CD8-positive, alpha-beta memory T cell (primary cell): ENCODE measurements around the gene CXCL14. TPM values are rescaled to one million over a fixed set of nuclear protein-coding genes. Genes with fewer than 3 reads are reported as not detected.

Experiments used
- CTCF ChIA-PET: fragments of 350-600 bp; sonication (Branson Sonifier 250); formaldehyde crosslinking; loops from one replicate; lab custom pipeline; 2021; ENCODE audit warnings: antibody characterized with exemption; lab: Charles Lee
- POLR2A ChIA-PET: fragments of 350-600 bp; sonication (Branson Sonifier 250); formaldehyde crosslinking; loops from one replicate; lab custom pipeline; 2021; ENCODE audit warnings: antibody characterized with exemption; lab: Charles Lee
- DNase-seq, 5 donors: peaks; one replicate each; pipeline versions ENCODE4 v3.0.0 to v3.0.0-alpha.2; 2020 to 2022; ENCODE audit warnings: mixed read lengths in 1 of 5
- H3K27ac ChIP-seq: one replicate; pipeline ENCODE4 v1.7.0; 2013; ENCODE audit warnings: low read depth, mild to moderate bottlenecking, low read length, moderate library complexity
- H3K27me3 ChIP-seq: 2 replicates; pipeline ENCODE4 v1.7.0; 2013; ENCODE audit warnings: low read length, mild to moderate bottlenecking; ENCODE audit not compliant: insufficient read depth, poor library complexity, severe bottlenecking
- H3K36me3 ChIP-seq: 2 replicates; pipeline ENCODE4 v1.7.0; 2013; ENCODE audit warnings: mild to moderate bottlenecking, low read length, moderate library complexity; ENCODE audit not compliant: insufficient read depth
- H3K4me1 ChIP-seq: 2 replicates; pipeline ENCODE4 v1.7.0; 2013; ENCODE audit warnings: mild to moderate bottlenecking, low read length, moderate library complexity; ENCODE audit not compliant: insufficient read depth
- H3K4me3 ChIP-seq: 2 replicates; pipeline ENCODE4 v1.7.0; 2013; ENCODE audit warnings: mild to moderate bottlenecking, low read length
- H3K9me3 ChIP-seq: 2 replicates; pipeline ENCODE4 v1.7.0; 2013; ENCODE audit warnings: mild to moderate bottlenecking, low read length
- H3K27ac Mint-ChIP-seq, 8 donors: one replicate each; pipeline ENCODE4 v1.8.0; 2020 to 2021; ENCODE audit warnings: mixed read lengths in 8 of 8, mild to moderate bottlenecking in 6 of 8, inconsistent platforms in 3 of 8, moderate library complexity in 3 of 8
- H3K27me3 Mint-ChIP-seq, 2 donors: one replicate each; pipeline ENCODE4 v1.8.0; 2020 to 2021; ENCODE audit warnings: mixed read lengths in 2 of 2, mild to moderate bottlenecking in 1 of 2, moderate library complexity in 1 of 2
- H3K36me3 Mint-ChIP-seq, 3 donors: one replicate each; pipeline ENCODE4 v1.8.0; 2020 to 2021; ENCODE audit warnings: mixed read lengths in 3 of 3, inconsistent platforms in 1 of 3, mild to moderate bottlenecking in 1 of 3
- H3K4me1 Mint-ChIP-seq, 3 donors: one replicate each; pipeline ENCODE4 v1.8.0; 2020 to 2021; ENCODE audit warnings: mixed read lengths in 3 of 3, inconsistent platforms in 1 of 3, mild to moderate bottlenecking in 1 of 3
- H3K4me3 Mint-ChIP-seq, 7 donors: one replicate each; pipeline ENCODE4 v1.8.0; 2020 to 2021; ENCODE audit warnings: mixed read lengths in 7 of 7, mild to moderate bottlenecking in 6 of 7, moderate library complexity in 4 of 7, inconsistent platforms in 2 of 7
- H3K9me3 Mint-ChIP-seq, 5 donors: one replicate each; pipeline ENCODE4 v1.8.0; 2020 to 2022; ENCODE audit warnings: mixed read lengths in 5 of 5, mild to moderate bottlenecking in 3 of 5, moderate library complexity in 2 of 5, inconsistent platforms in 1 of 5
- polyA plus RNA-seq: library from polyadenylated mRNA; unstranded; fragments of 300-500 nt; fragmentation: Illumina TruSeq; gene quantifications from one replicate; pipeline ENCODE4 v1.2.3, GENCODE V29; 2021
- total RNA-seq, 2 experiments: library from RNA; stranded (reverse); gene quantifications; one replicate each; pipeline ENCODE4 v1.2.3, GENCODE V29; 2021

CXCL14 gene
- total and polyA plus RNA-seq, 3 experiments from 2014 or later, result not detected

DNA sequence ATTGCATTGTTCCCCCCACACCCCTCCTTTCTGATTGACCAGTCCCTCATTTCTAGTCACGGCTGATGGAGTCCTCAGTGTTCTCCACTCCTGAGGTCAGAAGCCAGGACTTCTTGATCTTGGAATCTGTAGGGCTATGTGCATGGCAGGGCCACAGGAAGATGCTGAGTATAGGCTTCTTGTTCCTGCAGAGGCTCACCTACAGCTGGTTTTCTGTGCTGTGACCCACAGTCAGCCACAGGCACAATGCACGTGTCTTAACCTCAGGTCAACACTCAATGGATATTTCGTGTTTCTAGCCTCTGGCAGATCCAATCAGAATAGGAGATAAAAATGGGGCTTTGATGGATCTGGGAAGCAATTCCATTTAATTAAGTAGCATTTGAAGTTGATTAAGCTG is 14.3 kb upstream of the CXCL14 start:
- DNase-seq, result no peak
- no peaks in the 10 kb centered on the region for H3K27me3 ChIP-seq
- H3K36me3 ChIP-seq, result no peaks in the 10 kb centered on the region
- H3K27ac Mint-ChIP-seq, result no peak overlapping the region
- H3K27me3 Mint-ChIP-seq, result peaks cover 4 to 7% of the 10 kb centered on the region in 2 donors
- no peaks in the 10 kb centered on the region for H3K9me3 ChIP-seq
- H3K4me1 ChIP-seq, result no peaks in the 10 kb centered on the region
- no peaks in the 10 kb centered on the region for H3K36me3 Mint-ChIP-seq
- no peak overlapping the region for H3K4me3 Mint-ChIP-seq
- ChIA-PET POLR2A (no interaction called here), CTCF (no interaction called here)
- no peak overlapping the region for H3K4me3 ChIP-seq
- peaks cover 0 to 1% (median 0%) of the 10 kb centered on the region in 5 donors for H3K9me3 Mint-ChIP-seq
- H3K27ac ChIP-seq, result no peak overlapping the region
- H3K4me1 Mint-ChIP-seq, result no peaks in the 10 kb centered on the region

DNA sequence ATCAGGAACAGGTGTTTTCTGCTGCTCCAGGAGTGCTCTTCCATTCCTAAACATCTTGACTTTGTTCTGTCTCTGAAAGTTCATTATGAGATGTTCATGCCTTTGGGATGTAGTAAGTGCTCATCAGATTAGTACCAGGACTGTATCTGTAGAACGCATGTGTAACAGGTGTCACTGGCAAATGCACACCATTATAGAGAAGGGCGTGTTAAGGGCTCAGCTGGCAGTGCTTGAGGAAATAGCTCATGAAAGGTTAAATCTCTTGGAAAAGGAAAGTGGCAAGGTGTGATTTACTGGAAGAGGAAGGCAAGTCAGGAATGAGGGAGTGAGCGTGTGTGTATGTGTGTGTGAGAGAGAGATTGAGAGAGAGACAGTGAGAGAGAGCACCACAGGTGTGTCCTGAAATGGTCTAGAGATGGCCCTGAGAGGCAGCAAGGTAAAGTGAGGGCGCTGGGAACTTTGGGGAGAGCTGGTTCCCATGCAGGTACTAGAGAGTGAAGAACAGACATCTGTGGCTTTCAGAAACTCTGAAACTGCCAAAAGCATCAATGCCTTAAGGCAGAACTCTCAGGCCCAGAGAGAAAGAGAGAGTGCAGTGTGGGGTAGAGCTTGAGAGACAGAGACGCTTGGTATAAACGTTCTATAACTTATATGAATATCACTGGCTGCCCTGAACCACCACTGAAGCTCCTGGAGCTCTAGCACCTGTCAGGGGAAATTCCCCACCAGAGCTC is 13.7 kb upstream of the CXCL14 start:
- no peaks in the 10 kb centered on the region for H3K27me3 ChIP-seq
- H3K36me3 Mint-ChIP-seq, result no peaks in the 10 kb centered on the region
- H3K9me3 Mint-ChIP-seq, result peaks cover 0 to 1% (median 0%) of the 10 kb centered on the region in 5 donors
- H3K27me3 Mint-ChIP-seq, result peaks cover 4 to 6% of the 10 kb centered on the region in 2 donors
- no peaks in the 10 kb centered on the region for H3K9me3 ChIP-seq
- CTCF ChIA-PET, result no interaction called here
- POLR2A ChIA-PET, result no interaction called here
- H3K4me3 ChIP-seq, result no peak overlapping the region
- no peaks in the 10 kb centered on the region for H3K4me1 Mint-ChIP-seq
- DNase-seq, result no peak
- H3K27ac Mint-ChIP-seq, result peak overlapping the region in 1 of 8 donors; percentile 14
- H3K4me1 ChIP-seq, result no peaks in the 10 kb centered on the region
- H3K36me3 ChIP-seq, result no peaks in the 10 kb centered on the region
- H3K27ac ChIP-seq, result no peak overlapping the region
- H3K4me3 Mint-ChIP-seq, result no peak overlapping the region

GRCh38 chr5:135591277-135591676 is 12.5 kb upstream of the CXCL14 start:
- no peak overlapping the region for H3K4me3 Mint-ChIP-seq
- peaks cover 3 to 4% of the 10 kb centered on the region in 2 donors for H3K27me3 Mint-ChIP-seq
- no peak for DNase-seq
- Histone ChIP-seq H3K36me3 (no peaks in the 10 kb centered on the region), H3K27me3 (no peaks in the 10 kb centered on the region), H3K4me1 (no peaks in the 10 kb centered on the region), H3K4me3 (no peak overlapping the region), H3K27ac (no peak overlapping the region), H3K9me3 (no peaks in the 10 kb centered on the region)
- ChIA-PET POLR2A (no interaction called here), CTCF (interaction anchor here (1.3 kb wide), 1 partner anchor 25 kb away, joined by 6 read pairs; no protein-coding TSS in a partner anchor)
- H3K4me1 Mint-ChIP-seq, result no peaks in the 10 kb centered on the region
- H3K36me3 Mint-ChIP-seq, result no peaks in the 10 kb centered on the region
- H3K9me3 Mint-ChIP-seq, result peaks cover 0 to 1% (median 0%) of the 10 kb centered on the region in 5 donors
- H3K27ac Mint-ChIP-seq, result no peak overlapping the region

DNA sequence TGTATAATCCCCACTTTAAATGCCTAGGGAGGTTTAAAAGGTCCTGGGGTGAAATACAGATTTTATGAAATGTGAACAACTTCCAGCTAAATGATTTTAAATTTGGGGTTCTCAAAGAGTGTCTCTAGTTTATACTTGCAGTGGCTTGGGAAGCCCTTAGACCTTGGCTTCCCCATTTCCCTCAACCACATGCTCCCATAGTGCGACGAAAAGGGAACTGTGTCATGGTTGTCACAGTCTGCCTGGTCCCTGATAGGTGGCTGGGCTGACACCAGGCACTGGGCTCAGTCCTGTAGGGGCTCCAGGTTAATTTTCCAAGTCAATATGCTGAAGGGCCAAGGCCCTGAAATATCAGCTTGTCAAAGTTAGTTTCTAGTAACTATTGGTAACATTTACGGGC is 10.4 kb upstream of the CXCL14 start:
- H3K4me3 Mint-ChIP-seq, result no peak overlapping the region
- H3K27ac Mint-ChIP-seq, result no peak overlapping the region
- no peak for DNase-seq
- Histone ChIP-seq H3K36me3 (no peaks in the 10 kb centered on the region), H3K27me3 (no peaks in the 10 kb centered on the region), H3K4me3 (no peak overlapping the region), H3K4me1 (no peaks in the 10 kb centered on the region), H3K27ac (no peak overlapping the region), H3K9me3 (no peaks in the 10 kb centered on the region)
- H3K9me3 Mint-ChIP-seq, result peaks cover 0 to 1% (median 0%) of the 10 kb centered on the region in 5 donors
- H3K27me3 Mint-ChIP-seq, result peaks cover 2 to 11% of the 10 kb centered on the region in 2 donors
- ChIA-PET CTCF (no interaction called here), POLR2A (no interaction called here)
- no peaks in the 10 kb centered on the region for H3K36me3 Mint-ChIP-seq
- no peaks in the 10 kb centered on the region for H3K4me1 Mint-ChIP-seq

- Mint-ChIP-seq H3K27me3 (peaks cover 5 to 16% of the 10 kb centered on the region in 2 donors), H3K36me3 (no peaks in the 10 kb centered on the region), H3K27ac (no peak overlapping the region), H3K4me3 (no peak overlapping the region), H3K4me1 (no peaks in the 10 kb centered on the region), H3K9me3 (peaks cover 0 to 1% (median 0%) of the 10 kb centered on the region in 5 donors)
- DNase-seq, result no peak
- no peak overlapping the region for H3K4me3 ChIP-seq
- ChIA-PET POLR2A (no interaction called here), CTCF (interaction anchor here (1.1 kb wide), 1 partner anchor 22 kb away, joined by 3 read pairs; no protein-coding TSS in a partner anchor)
- H3K4me1 ChIP-seq, result no peaks in the 10 kb centered on the region
- no peaks in the 10 kb centered on the region for H3K9me3 ChIP-seq
- H3K36me3 ChIP-seq, result no peaks in the 10 kb centered on the region
- H3K27me3 ChIP-seq, result no peaks in the 10 kb centered on the region
- no peak overlapping the region for H3K27ac ChIP-seq
Observed at GRCh38 chr5:135587721-135588663, 9.2 kb upstream of the CXCL14 start.

- peaks cover 14 to 39% of the 10 kb centered on the region in 2 donors for H3K27me3 Mint-ChIP-seq
- ChIA-PET POLR2A (no interaction called here), CTCF (interaction anchor here (1.9 kb wide), 1 partner anchor 19 kb away, joined by 8 read pairs; no protein-coding TSS in a partner anchor)
- H3K27ac Mint-ChIP-seq, result no peak overlapping the region
- H3K27me3 ChIP-seq, result no peaks in the 10 kb centered on the region
- no peaks in the 10 kb centered on the region for H3K9me3 Mint-ChIP-seq
- no peaks in the 10 kb centered on the region for H3K36me3 Mint-ChIP-seq
- no peak overlapping the region for H3K4me3 ChIP-seq
- no peaks in the 10 kb centered on the region for H3K36me3 ChIP-seq
- no peak overlapping the region for H3K27ac ChIP-seq
- H3K4me1 ChIP-seq, result no peaks in the 10 kb centered on the region
- H3K4me1 Mint-ChIP-seq, result no peaks in the 10 kb centered on the region
- no peaks in the 10 kb centered on the region for H3K9me3 ChIP-seq
- no peak for DNase-seq
- no peak overlapping the region for H3K4me3 Mint-ChIP-seq
Observed at GRCh38 chr5:135584918-135585317, 6.1 kb upstream of the CXCL14 start.

DNA sequence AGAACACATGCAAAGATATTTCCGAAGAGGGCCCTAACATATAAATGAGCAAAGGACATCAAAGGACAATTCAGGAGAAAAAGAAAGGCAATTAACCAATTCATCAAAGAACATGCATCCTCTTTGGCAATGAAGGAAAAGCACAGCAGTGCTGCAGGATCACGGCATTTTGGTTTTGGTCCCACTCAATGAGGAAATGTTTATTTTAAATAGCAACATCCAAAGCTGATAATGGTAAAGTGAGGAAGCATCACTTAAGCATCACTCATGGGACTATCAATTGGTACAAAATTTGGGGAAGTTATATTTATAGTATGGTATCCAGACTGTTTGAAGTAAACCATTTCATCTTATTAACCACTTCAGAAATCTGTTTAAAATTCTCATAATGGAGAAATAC is 5.5 kb upstream of the CXCL14 start:
- H3K4me1 ChIP-seq, result no peaks in the 10 kb centered on the region
- H3K4me3 Mint-ChIP-seq, result no peak overlapping the region
- no peaks in the 10 kb centered on the region for H3K9me3 ChIP-seq
- ChIA-PET POLR2A (no interaction called here), CTCF (interaction anchor here (1.9 kb wide), 1 partner anchor 18 kb away, joined by 8 read pairs; no protein-coding TSS in a partner anchor)
- no peaks in the 10 kb centered on the region for H3K27me3 ChIP-seq
- no peak overlapping the region for H3K27ac Mint-ChIP-seq
- no peak overlapping the region for H3K27ac ChIP-seq
- no peaks in the 10 kb centered on the region for H3K9me3 Mint-ChIP-seq
- H3K36me3 Mint-ChIP-seq, result no peaks in the 10 kb centered on the region
- H3K36me3 ChIP-seq, result no peaks in the 10 kb centered on the region
- no peaks in the 10 kb centered on the region for H3K4me1 Mint-ChIP-seq
- H3K27me3 Mint-ChIP-seq, result peaks cover 18 to 46% of the 10 kb centered on the region in 2 donors
- no peak overlapping the region for H3K4me3 ChIP-seq
- no peak for DNase-seq
